HTR-8/SVneo (cell line): ENCODE results near the gene BAZ1A.
"Not testable (repeated sequence)": the region's sequence is repeated elsewhere in the genome, so short reads cannot be mapped to it uniquely, and the experiment has no call there.

Experiments
- DNase-seq: peaks from one replicate; pipeline ENCODE4 v3.0.0; 2011; ENCODE audit warnings: low spot score, mixed read lengths; ENCODE audit not compliant: insufficient read length
- FAIRE-seq: peaks from 2 replicates; lab custom pipeline; 2011; peaks lifted over from hg19 to GRCh38; lab: Jason Lieb, UNC

The BAZ1A gene

GRCh38 chr14:34863844-34864243 lies 11.3 kb downstream of the BAZ1A start:
- DNase-seq (no peak), FAIRE-seq (no peak)

- DNase-seq: no peak
- no peak for FAIRE-seq
Measured at GRCh38 chr14:34858765-34859164, 16.4 kb downstream of the BAZ1A start.

GRCh38 chr14:34857689-34858449 lies 17.3 kb downstream of the BAZ1A start:
- DNase-seq (no peak), FAIRE-seq (no peak)

- no peak for DNase-seq
- FAIRE-seq: no peak
Measured at GRCh38 chr14:34853041-34853440, 22.1 kb downstream of the BAZ1A start.

GRCh38 chr14:34851395-34851794 lies 23.8 kb downstream of the BAZ1A start:
- FAIRE-seq (no peak), DNase-seq (no peak)

GRCh38 chr14:34845869-34846268 lies 29.3 kb downstream of the BAZ1A start:
- DNase-seq (no peak), FAIRE-seq (no peak)

- DNase-seq: peak; percentile 43
- FAIRE-seq: peak; percentile 46
Measured at GRCh38 chr14:34843011-34843554, 32.1 kb downstream of the BAZ1A start.

- DNase-seq (no peak), FAIRE-seq (no peak)
Measured at GRCh38 chr14:34837801-34838322, 37.3 kb downstream of the BAZ1A start.

GRCh38 chr14:34835312-34835711 lies 39.8 kb downstream of the BAZ1A start:
- DNase-seq (no peak), FAIRE-seq (no peak)

- no peak for DNase-seq
- no peak for FAIRE-seq
Measured at GRCh38 chr14:34833549-34834523, 41.3 kb downstream of the BAZ1A start.

GRCh38 chr14:34826661-34827060 lies 48.5 kb downstream of the BAZ1A start:
- DNase-seq: no peak
- no peak for FAIRE-seq

GRCh38 chr14:34824826-34825225 lies 50.3 kb downstream of the BAZ1A start:
- DNase-seq (no peak), FAIRE-seq (no peak)

GRCh38 chr14:34824256-34824655 lies 50.9 kb downstream of the BAZ1A start:
- DNase-seq: no peak
- FAIRE-seq: no peak

- no peak for DNase-seq
Measured at GRCh38 chr14:34817768-34818167, 57.4 kb downstream of the BAZ1A start.

GRCh38 chr14:34810028-34810427 lies 65.1 kb downstream of the BAZ1A start:
- FAIRE-seq (no peak), DNase-seq (no peak)

More at GRCh38 chr14:34817768-34818167, 57.4 kb downstream of the BAZ1A start:
- FAIRE-seq: no peak

- FAIRE-seq: no peak
- DNase-seq: no peak
Measured at GRCh38 chr14:34806257-34806656, 68.9 kb downstream of the BAZ1A start.

GRCh38 chr14:34804933-34805332 lies 70.2 kb downstream of the BAZ1A start:
- FAIRE-seq (no peak), DNase-seq (no peak)

GRCh38 chr14:34798861-34799260 lies 76.3 kb downstream of the BAZ1A start:
- DNase-seq, FAIRE-seq: not testable (repeated sequence)

GRCh38 chr14:34797747-34798583 lies 77.2 kb downstream of the BAZ1A start:
- DNase-seq: no peak

GRCh38 chr14:34796902-34797301 lies 78.3 kb downstream of the BAZ1A start:
- FAIRE-seq (no peak), DNase-seq (no peak)

More at GRCh38 chr14:34797747-34798583, 77.2 kb downstream of the BAZ1A start:
- no peak for FAIRE-seq
